Measurements from ENCODE around the gene DCAF11. TPM values are rescaled to one million over a fixed set of nuclear protein-coding genes. Genes with fewer than 3 reads are reported as not detected.

The DCAF11 gene
- total and polyA plus RNA-seq, 2 of the 13 experiments (the other 11 are each of a cell fraction or from before 2014, with no cell fraction given): 150 to 257 TPM

GRCh38 chr14:24160850-24161804, 46.5 kb downstream of the DCAF11 start, which contains the start of gene IRF9 (continued):
- TF ChIP-seq TCF12 (IDR thresholded peaks at IDR 0.05) (no peak), TCF12 (CRISPR knock-in tag; IDR thresholded peaks at IDR 0.05) (peak; percentile 93), MAFG (CRISPR knock-in tag; IDR thresholded peaks at IDR 0.05) (no peak), FOXK1 (CRISPR knock-in tag; IDR thresholded peaks at IDR 0.05; ENCODE audit: borderline replicate concordance, low read depth) (peak; percentile 96), ZSCAN29 (CRISPR knock-in tag; conservative IDR thresholded peaks at IDR 0.05) (no peak), PAF1 (CRISPR knock-in tag; IDR thresholded peaks at IDR 0.05) (peak; percentile 99), NFE2L1 (CRISPR knock-in tag; IDR thresholded peaks at IDR 0.05; ENCODE audit: borderline replicate concordance) (no peak), PHB2 (IDR thresholded peaks at IDR 0.05; ENCODE audit: partially characterized antibody) (no peak), SMAD1 (CRISPR knock-in tag; IDR thresholded peaks at IDR 0.05; ENCODE audit: borderline replicate concordance, low read depth) (peak; percentile 99; the same call in 1 of the 2 replicates), ETV5 (CRISPR knock-in tag; IDR thresholded peaks at IDR 0.05; ENCODE audit: borderline replicate concordance) (peak; percentile 87), ZNF451 (CRISPR knock-in tag; IDR thresholded peaks at IDR 0.05) (peak; percentile 99; the same call in 1 of the 2 replicates), SCMH1 (CRISPR knock-in tag; IDR thresholded peaks at IDR 0.05; ENCODE audit: borderline replicate concordance) (no peak), FOXO1 (CRISPR knock-in tag; IDR thresholded peaks at IDR 0.05) (peak; percentile 87), FOXO4 (CRISPR knock-in tag; conservative IDR thresholded peaks at IDR 0.05) (no peak), RBM39 (IDR thresholded peaks at IDR 0.05; ENCODE audit: low read depth, low read length, poor library complexity, severe bottlenecking) (peak; percentile 98), ZFP82 (CRISPR knock-in tag; IDR thresholded peaks at IDR 0.05; ENCODE audit: borderline replicate concordance) (peak; percentile 93; the same call in 1 of the 2 replicates), ELF1 (CRISPR knock-in tag; IDR thresholded peaks at IDR 0.05) (peak; percentile 88), ZNF441 (CRISPR knock-in tag; IDR thresholded peaks at IDR 0.05; ENCODE audit: borderline replicate concordance) (peak; percentile 88; the same call in 1 of the 2 replicates), CC2D1A (CRISPR knock-in tag; IDR thresholded peaks at IDR 0.05) (no peak), HBP1 (CRISPR knock-in tag; IDR thresholded peaks at IDR 0.05; ENCODE audit: low read depth) (peak; percentile 98), ISX (CRISPR knock-in tag; conservative IDR thresholded peaks at IDR 0.05) (0 out of 2 replicates have a peak, but pooled peaks have one; percentile 25), ZMAT3 (CRISPR knock-in tag; conservative IDR thresholded peaks at IDR 0.05) (peak; percentile 99), ZNF570 (CRISPR knock-in tag; IDR thresholded peaks at IDR 0.05; ENCODE audit: borderline replicate concordance) (no peak), TMF1 (CRISPR knock-in tag; IDR thresholded peaks at IDR 0.05; ENCODE audit: low read depth) (peak; percentile 38; the same call in 1 of the 2 replicates), ZNF556 (CRISPR knock-in tag; IDR thresholded peaks at IDR 0.05; ENCODE audit: borderline replicate concordance) (peak; percentile 92; the same call in 1 of the 2 replicates), NCOA2 (CRISPR knock-in tag; IDR thresholded peaks at IDR 0.05) (peak; percentile 98), ZNF296 (CRISPR knock-in tag; conservative IDR thresholded peaks at IDR 0.05) (no peak)
